NCI-H82 treated with DMSO at 0.1 percent for 48 hours (cell line): ENCODE results near the gene MRPL49.

Source experiments
- DNase-seq: peaks from one replicate; lab custom pipeline; 2025; ENCODE audit not compliant: unreplicated experiment; lab: John Stamatoyannopoulos, UW

The MRPL49 gene

DNA sequence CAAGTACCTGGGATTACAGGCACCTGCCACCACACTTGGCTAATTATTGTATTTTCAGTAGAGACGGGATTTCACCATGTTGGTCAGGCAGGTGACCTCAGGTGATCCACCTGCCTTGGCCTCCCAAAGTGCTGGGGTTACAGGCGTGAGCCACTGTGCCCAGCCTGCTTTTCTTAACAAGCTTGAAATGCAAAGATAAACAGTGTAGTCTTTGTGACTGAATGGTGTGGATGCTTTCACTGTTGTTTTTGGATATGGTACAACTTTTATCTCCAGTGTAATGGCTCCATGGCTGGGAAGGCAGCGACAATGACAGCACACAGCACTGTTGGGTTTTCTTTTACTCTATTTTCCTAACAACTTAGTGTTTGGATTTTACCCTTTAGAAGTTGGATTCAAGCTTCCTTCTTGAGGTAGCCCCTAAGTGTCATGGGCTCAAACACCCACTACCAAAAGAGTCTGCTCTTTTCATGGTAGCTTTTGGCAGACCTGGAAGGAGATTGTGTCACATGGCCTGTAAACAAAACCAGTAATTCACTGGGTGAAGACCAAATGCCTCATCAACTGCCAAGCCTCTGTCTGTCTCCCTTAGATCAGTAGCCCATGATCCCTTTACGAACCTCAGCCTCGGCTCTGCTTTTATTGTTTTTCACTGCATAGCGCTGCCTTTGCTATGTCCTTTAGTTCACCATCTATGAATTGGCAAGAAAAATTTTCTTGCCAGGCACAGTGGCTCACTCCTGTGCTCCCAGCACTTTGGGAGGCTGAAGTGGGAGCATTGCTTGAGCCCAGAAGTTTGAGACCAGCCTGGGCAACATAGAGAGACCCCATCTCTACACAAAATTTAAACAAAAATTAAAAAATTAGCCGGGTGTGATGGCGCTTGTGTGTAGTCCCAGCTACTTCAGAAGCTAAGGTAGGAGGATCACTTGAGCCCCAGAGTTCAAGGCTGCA is 19.7 kb upstream of the MRPL49 start:
- no peak for DNase-seq

DNA sequence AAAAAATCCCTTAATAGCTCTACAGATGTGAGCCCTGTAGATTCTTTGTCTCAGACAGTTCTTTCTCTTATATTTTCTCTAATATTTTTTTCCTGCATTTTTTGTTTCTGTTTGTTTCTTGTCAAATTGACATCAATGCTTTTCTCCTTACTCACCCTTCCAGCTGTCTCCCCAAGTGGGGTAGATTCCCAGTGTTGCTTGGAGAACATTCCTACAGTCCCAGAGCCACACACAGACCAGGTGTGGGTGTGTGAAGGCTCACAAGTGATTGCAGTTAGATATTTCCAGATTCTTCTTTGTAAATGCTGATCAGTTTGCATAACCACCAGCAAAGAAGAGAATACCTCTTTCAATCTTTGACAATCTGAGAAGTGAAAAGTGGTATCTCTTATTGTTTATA is 18.6 kb upstream of the MRPL49 start:
- DNase-seq: no peak

DNA sequence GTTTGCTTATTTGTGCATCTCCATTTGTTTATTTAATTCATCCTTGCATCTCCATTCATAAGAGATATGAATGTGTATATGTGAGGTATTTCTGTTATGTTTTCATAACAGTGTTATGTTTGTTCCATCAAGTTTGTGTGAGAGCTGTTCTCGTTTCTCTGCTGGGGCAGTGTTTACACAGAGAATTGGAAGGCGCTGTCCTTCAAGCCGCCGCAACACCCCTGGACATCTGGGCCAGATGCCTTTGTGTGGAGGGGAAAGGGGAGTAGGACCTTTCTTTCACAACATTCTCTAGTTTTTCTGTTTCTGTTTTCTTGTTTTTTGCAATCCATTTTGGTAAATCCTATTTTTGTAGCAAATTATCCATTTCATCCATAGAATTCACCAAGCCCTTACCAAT is 17.5 kb upstream of the MRPL49 start:
- no peak for DNase-seq

DNA sequence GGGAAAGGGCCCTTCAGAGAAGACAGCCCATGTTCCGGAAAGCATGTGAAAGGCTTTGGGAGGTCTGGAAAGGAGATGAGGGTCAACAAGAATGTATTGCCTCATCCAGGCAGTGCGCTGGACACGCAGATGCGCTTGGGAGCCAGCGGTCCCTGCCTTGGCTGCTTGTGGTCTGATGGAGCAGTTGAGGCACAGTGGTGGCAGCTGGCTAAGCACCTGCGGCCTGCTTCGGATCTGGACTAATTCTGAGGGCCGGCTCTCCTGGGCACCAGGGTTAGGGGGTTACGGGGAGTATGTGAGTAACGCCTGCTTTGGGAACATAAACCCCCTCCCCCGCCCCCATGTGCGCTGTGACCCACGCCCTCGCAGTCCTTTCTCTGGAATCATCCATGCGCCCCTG is 15.0 kb upstream of the MRPL49 start:
- DNase-seq: no peak

DNA sequence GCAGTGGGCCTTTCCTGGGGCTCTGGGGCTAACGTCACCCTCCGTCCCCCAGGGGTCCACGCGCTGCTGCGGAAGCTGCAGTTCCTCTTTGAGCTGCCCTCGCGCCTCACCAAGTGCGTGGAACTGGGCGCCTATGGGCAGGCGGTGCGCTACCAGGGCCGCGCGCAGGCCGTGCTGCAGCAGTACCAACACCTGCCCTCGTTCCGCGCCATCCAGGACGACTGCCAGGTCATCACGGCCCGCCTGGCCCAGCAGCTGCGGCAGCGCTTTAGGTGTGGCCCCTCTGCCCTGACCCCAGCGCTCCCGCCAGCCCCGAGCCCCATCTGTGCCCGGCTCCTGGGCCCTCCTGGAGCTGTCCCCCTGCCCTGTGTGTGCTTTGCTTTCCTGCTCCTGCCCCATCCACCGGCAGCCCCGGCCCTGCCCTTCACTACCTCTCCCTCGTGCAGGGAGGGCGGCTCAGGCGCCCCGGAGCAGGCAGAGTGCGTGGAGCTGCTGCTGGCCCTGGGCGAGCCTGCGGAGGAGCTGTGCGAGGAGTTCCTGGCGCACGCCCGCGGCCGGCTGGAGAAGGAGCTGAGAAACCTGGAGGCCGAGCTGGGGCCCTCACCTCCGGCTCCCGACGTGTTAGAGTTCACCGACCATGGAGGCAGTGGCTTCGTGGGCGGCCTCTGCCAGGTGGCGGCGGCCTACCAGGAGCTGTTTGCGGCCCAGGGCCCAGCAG is 14.2 kb upstream of the MRPL49 start:
- DNase-seq: no peak

DNA sequence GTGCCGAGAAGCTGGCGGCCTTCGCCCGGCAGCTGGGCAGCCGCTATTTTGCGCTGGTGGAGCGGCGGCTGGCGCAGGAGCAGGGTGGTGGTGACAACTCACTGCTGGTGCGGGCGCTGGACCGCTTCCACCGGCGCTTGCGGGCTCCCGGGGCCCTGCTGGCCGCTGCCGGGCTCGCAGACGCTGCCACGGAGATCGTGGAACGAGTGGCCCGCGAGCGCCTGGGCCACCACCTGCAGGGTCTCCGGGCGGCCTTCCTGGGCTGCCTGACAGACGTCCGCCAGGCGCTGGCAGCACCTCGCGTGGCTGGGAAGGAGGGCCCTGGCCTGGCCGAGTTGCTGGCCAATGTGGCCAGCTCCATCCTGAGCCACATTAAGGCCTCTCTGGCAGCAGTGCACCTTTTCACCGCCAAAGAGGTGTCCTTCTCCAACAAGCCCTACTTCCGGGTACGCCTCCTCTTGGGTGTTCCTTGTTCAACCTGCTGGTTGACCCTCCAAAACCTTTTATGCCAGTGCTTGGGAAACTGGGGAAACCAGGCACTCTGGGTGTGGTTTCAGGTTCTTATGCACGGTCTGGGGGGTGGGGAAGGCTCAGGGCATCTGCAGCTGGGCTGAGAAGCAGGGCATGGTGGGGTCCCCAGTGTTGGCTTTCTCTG is 13.5 kb upstream of the MRPL49 start:
- DNase-seq: no peak

DNA sequence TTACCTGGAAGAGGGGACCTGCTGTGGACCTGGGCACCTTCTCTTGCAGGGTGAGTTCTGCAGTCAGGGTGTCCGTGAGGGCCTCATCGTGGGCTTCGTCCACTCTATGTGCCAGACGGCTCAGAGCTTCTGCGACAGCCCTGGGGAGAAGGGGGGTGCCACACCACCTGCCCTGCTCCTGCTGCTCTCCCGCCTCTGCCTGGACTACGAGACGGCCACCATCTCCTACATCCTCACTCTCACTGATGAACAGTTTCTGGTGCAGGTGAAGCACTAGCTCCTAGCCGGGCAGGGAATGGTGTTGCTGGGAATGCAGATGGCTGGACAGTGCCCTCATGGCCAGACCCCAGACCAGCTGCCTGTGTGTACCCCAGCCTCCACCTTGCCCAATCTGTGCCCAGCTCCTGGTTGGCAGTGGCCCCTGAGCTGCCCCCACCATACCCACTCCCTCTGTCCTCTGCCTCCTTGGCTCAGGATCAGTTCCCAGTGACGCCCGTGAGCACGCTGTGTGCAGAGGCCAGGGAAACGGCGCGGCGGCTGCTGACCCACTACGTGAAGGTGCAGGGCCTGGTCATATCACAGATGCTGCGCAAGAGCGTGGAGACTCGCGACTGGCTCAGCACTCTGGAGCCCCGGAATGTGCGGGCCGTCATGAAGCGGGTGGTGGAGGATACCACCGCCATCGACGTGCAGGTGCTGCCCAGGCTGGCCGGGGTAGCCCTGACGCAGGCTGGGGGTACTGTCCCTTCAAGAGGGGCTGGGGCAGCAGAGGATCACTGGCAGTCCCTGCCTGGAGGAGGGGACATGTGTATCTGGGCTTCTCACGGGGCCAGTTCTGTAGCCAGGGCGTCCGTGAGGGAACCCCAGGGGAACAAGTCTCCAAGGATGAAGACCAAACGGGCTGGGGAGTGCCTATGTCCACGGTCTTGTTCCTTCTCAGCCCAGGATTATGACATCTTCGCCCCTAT is 12.6 kb upstream of the MRPL49 start:
- DNase-seq: no peak

DNA sequence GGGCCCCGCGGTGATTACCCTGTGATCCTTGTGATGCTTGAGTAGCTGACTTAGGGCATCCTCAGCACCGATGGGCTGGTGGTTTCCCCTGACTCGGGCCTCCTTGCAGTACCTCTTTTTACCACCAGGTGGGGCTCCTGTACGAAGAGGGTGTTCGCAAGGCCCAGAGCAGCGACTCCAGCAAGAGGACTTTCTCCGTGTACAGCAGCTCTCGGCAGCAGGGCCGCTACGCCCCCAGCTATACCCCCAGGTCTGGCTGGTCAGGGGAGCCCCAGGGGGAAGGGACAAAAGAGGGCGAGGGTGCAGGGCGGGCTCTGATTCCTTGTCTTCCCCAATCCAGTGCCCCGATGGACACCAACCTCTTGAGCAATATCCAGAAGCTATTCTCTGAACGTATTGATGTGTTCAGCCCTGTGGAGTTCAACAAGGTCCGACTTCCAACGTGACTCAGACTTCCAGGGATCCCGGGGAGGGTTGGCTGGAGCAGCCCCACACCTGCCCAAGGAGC is 11.7 kb upstream of the MRPL49 start:
- peak; percentile 46 for DNase-seq

DNA sequence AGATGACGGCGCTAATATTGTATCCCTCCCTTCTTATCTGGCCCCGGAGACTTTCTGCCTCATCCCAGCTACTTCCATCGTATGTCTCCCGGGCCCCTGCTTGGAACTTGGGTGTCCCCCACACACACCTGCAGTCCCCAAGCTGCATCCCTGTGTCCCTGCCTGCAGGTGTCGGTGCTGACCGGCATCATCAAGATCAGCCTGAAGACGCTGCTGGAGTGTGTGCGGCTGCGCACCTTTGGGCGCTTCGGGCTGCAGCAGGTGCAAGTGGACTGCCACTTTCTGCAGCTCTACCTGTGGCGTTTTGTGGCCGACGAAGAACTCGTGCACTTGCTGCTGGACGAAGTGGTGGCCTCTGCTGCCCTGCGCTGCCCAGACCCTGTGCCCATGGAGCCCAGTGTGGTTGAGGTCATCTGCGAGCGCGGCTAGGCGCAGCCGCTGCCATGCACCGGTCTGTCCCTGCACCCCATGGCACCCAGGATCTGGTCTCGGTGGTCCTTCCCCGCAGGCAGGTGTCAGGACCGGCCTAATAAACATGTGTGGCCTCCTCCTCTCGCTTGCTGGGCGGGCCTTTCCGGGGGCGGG is 10.9 kb upstream of the MRPL49 start:
- DNase-seq: no peak

DNA sequence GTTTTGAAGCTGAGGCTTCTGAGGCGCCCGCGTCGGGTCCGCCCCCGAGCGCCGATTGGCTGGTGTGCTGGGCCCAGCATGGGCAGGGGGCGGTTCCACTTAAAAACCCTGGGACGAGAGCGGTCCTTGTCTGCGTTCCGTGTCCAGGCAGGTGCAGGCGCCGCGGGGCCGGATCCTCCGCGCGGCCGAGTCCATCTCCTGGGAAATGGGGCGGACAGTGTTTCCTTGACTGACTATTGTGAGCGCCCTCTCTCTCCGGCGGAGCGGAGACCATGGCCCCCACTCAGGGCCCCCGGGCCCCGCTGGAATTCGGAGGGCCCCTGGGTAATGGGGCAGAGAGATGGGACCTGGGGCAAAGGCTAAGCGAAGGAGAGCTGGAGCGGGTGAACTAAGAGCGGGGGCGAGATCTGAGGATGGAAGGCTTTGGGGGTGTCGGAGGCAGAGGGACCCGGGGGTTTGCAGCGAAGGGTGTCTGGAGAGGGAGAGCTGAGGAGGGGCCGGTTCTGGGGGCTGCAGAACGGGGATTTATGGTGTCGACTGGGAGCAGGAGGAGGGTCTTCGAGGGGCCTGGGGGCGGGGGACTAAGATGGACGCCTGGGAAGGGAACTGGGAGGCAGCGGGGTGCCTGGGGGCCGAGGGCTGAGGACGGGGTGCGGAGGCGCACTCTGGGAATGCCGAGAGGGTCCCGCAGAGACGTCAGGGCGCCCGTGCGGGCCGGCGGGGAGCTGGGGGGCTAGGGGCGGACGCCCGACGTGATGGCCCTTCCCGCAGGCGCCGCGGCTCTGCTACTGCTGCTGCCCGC is 10.2 kb upstream of the MRPL49 start, which contains the start of gene TM7SF2:
TM7SF2 (plus strand) TSS at position 129 of the 802 bp plus-strand sequence; CDS start at position 273, 144 bp downstream.
- peak; percentile 72 for DNase-seq

DNA sequence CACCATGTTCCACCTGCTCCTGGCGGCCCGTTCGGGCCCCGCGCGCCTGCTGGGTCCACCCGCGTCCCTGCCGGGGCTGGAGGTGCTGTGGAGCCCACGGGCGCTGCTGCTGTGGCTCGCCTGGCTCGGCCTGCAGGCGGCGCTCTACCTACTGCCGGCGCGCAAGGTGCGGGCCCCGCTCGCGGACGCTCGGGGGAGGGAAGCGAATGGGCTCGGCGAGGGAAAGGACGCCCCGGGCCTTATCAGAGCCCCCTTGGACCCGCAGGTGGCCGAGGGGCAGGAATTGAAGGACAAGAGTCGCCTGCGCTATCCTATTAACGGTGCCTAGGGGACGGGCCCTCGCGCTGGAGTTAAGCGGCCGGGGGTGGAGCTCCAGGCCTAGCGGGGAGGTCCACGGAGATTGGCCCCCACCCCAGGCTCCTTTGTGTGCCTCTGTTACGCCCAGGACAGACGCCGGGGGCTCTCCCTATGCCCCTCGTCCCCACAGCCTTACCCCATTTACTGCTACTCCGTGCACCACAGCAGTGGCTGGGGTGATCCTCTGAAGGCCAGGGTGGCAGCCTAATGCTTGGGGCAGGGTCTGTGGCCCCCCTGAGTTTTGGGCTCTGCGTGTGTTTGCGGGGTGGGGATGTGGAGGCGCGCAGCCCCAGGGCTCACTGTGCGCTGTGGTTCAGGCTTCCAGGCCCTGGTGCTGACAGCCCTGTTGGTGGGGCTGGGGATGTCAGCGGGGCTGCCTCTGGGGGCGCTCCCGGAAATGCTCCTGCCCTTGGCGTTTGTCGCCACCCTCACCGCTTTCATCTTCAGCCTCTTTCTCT is 9.4 kb upstream of the MRPL49 start:
- DNase-seq: peak; percentile 23

DNA sequence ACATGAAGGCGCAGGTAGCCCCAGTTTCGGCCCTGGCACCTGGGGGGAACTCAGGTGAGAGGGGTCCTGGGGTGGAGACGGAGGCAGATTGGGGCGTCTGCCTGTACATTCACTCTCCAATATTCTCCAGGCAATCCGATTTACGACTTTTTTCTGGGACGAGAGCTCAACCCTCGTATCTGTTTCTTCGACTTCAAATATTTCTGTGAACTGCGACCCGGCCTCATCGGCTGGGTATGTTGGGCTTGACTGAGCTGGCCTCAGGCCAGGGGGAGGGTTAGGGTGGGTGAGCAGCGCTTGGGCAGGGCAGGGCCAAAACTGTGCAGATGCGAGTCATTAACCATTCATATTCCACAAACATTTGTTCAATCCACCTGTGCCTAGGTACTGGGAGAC is 8.8 kb upstream of the MRPL49 start:
- no peak for DNase-seq

DNA sequence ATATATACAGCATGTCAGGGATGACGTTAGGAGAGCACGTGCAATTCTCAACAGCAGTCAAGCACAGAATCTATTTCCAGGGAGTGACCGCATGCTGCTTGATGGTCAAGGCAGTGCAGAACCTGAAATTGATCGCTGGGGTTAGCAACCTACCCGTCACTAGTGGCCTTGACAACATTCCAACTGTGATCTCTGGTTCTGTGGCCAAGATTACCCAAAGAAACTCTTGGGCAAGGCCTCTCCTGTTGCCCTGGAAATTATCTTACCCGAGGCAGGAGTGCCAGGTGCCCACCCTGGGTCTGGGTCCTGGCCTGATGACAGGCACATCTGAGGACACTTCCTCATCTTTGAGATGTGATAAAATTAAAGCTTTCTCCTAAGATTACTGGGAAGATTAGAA is 8.3 kb upstream of the MRPL49 start:
- DNase-seq: no peak

DNA sequence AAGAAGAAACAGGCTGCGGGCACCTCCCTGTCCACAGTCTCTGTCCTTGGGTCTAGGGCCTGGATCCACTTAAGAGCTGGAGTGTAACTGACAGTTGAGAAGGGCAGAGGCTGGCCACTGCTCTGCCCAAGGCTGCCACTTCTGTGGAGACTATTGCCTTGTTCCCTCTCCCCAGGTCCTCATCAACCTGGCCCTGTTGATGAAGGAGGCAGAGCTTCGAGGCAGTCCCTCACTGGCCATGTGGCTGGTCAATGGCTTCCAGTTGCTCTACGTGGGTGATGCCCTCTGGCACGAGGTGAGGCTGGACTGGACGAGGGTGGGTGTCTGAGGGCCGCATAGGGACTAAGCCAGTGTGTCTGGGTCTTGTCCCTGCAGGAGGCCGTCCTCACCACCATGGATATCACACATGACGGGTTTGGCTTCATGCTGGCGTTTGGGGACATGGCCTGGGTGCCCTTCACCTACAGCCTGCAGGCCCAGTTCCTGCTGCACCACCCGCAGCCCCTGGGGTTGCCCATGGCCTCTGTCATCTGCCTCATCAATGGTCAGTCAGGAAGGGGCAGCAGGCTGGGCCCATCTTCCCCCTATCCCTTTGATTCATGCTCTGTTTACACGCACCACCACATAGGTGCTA is 7.5 kb upstream of the MRPL49 start:
- no peak for DNase-seq

DNA sequence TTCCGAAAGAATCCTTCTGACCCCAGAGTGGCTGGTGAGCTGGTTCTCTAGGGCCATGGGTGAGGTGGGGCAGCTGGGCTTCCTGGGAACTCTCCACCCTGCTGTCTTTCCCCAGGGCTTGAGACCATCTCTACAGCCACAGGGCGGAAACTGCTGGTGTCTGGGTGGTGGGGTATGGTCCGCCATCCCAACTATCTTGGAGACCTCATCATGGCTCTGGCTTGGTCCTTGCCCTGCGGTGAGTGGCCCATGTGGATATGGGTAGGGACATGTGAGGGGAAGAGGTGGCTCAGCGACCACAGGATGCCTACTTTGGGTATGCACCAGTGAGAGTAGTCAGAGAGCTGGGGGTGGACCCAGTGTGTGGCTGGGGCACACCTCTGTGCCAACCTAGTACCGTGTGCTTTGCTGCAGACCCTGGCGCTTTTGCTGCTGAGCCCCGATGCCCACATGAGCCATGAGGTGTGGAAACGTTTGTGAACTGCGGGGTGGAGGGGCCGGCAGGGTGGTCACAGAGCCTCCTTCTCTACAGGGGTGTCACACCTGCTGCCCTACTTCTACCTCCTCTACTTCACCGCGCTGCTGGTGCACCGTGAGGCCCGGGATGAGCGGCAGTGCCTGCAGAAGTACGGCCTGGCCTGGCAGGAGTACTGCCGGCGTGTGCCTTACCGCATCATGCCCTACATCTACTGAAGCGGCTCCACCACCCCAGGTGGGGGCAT is 6.6 kb upstream of the MRPL49 start:
- no peak for DNase-seq

DNA sequence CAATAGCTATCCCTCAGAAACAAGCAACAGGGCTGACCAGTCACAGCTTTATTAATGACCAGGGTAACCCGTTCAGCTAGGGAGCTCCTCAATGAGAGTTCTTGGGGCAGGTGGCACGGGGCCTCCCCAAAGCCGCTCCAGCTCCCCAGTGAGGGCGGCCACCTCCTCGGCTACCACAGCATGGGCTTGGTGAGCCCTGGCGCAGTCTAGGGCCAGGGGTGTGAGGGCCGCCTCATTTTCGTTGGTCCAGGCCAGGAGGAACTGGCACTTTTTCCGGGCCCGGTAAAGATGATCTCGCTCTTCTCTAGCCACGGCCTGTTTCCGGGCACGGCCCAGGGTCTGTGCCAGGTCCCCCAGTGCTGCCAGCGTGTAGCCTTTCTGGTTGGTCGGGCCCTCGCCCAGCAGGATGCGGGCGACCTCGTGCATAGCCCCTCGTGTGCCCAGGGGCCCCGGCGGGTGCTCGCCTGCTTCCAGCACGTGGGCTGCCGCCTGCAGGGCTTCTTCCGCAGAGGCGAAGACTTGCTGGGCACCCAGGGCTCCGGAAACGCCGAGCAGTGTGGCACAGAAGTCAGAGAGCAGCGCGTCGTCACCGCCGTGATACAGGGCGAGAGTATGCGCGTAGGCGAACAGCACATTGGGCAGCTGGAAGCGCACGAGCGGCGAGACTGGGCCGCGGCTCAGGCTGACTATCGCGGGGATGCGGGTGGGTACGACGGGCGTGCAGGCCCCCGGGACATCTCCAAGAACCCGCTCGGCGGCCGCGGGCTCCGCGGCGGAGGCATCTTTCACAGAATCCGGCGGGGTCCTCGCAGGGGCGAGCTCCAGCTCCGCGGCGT is 5.5 kb upstream of the MRPL49 start:
- no peak for DNase-seq
